HEK293 (cell line): ENCODE data around the gene LRRC23.

ENCODE experiments used
- CTCF ChIA-PET: fragments of 350-600 bp; formaldehyde crosslinking; extraction: SDS; loops from one replicate; lab custom pipeline; 2021; ENCODE audit warnings: antibody characterized with exemption; lab: Yijun Ruan, JAX
- POLR2A ChIA-PET: fragments of 300-600 bp; formaldehyde crosslinking; extraction: SDS; loops from one replicate; lab custom pipeline; 2020; ENCODE audit warnings: antibody characterized with exemption, inconsistent platforms; lab: Yijun Ruan, JAX
- H3K27ac ChIP-seq: fragments of 200-500 bp; sonication (Bioruptor generic); 2 replicates; pipeline ENCODE4 v1.5.1; 2014; ENCODE audit warnings: low read depth, low read length, control low read depth, inconsistent platforms; ENCODE audit errors: extremely low read depth
- H3K36me3 ChIP-seq, 2 experiments: fragments of 200-500 bp in 1 of 2; sonication (Bioruptor generic) in 1 of 2; 1 replicate in 1 of 2; 2 replicates in 1 of 2; pipeline ENCODE4 v1.5.1; 2014 to 2017; ENCODE audit warnings: inconsistent platforms in 2 of 2, low read length in 2 of 2; ENCODE audit not compliant: control insufficient read depth in 2 of 2, insufficient read depth in 1 of 2
- H3K4me1 ChIP-seq: fragments of 200-500 bp; sonication (Bioruptor generic); 2 replicates; pipeline ENCODE4 v1.5.1; 2014; ENCODE audit warnings: mild to moderate bottlenecking, low read length, inconsistent platforms; ENCODE audit not compliant: control insufficient read depth, insufficient read depth
- H3K4me3 ChIP-seq: 2 replicates; pipeline ENCODE4 v1.5.1; 2011; ENCODE audit warnings: low read depth, mild to moderate bottlenecking, control low read depth, low read length, moderate library complexity
- H3K9me3 ChIP-seq: fragments of 200-500 bp; sonication (Bioruptor generic); 2 replicates; pipeline ENCODE4 v1.5.1; 2014; ENCODE audit warnings: low read depth, low read length, inconsistent platforms; ENCODE audit not compliant: control insufficient read depth, insufficient read depth
- BCL11B ChIP-seq: fragments of 450-650 bp; formaldehyde crosslinking; IDR thresholded peaks from 2 replicates; pipeline ENCODE4 v1.5.1; 2016; ENCODE audit warnings: low read depth, missing biosample characterization, missing genetic modification characterization
- EGR2 ChIP-seq: fragments of 450-650 bp; formaldehyde crosslinking; IDR thresholded peaks from 2 replicates; pipeline ENCODE4 v1.5.1; 2016; ENCODE audit warnings: low read depth, missing biosample characterization, missing genetic modification characterization
- FEZF1 ChIP-seq: fragments of 450-650 bp; formaldehyde crosslinking; IDR thresholded peaks from 2 replicates; pipeline ENCODE4 v1.5.1; 2016; ENCODE audit warnings: missing biosample characterization, missing genetic modification characterization
- GLIS2 ChIP-seq: fragments of 450-650 bp; formaldehyde crosslinking; IDR thresholded peaks from 2 replicates; pipeline ENCODE4 v1.5.1; 2016; ENCODE audit warnings: missing biosample characterization, missing genetic modification characterization
- IKZF3 ChIP-seq: fragments of 450-650 bp; IDR thresholded peaks from 2 replicates; pipeline ENCODE4 v1.5.0; 2018; ENCODE audit warnings: missing biosample characterization, mild to moderate bottlenecking, missing genetic modification characterization, moderate library complexity
- MEIS1 ChIP-seq: sonication (generic); formaldehyde crosslinking; IDR thresholded peaks from 2 replicates; pipeline ENCODE4 v1.8.1; 2022; ENCODE audit warnings: missing genetic modification reagents, mild to moderate bottlenecking, borderline replicate concordance
- PATZ1 ChIP-seq: fragments of 450-650 bp; formaldehyde crosslinking; IDR thresholded peaks from 2 replicates; pipeline ENCODE4 v1.5.1; 2016; ENCODE audit warnings: missing biosample characterization, missing genetic modification characterization
- PRDM1 ChIP-seq: fragments of 450-650 bp; formaldehyde crosslinking; IDR thresholded peaks from 2 replicates; pipeline ENCODE4; 2016; ENCODE audit warnings: missing biosample characterization, missing genetic modification characterization
- REPIN1 ChIP-seq: fragments of 450-650 bp; formaldehyde crosslinking; IDR thresholded peaks from 2 replicates; pipeline ENCODE4 v1.5.1; 2017; ENCODE audit warnings: missing biosample characterization, missing genetic modification characterization, low read depth
- SCRT1 ChIP-seq: fragments of 450-650 bp; formaldehyde crosslinking; IDR thresholded peaks from 2 replicates; pipeline ENCODE4 v1.5.1; 2016; ENCODE audit warnings: missing biosample characterization, missing genetic modification characterization, borderline replicate concordance
- ZBTB10 ChIP-seq: fragments of 450-650 bp; formaldehyde crosslinking; IDR thresholded peaks from 2 replicates; pipeline ENCODE4 v1.5.1; 2016; ENCODE audit warnings: missing biosample characterization, missing genetic modification characterization
- ZBTB17 ChIP-seq: fragments of 450-650 bp; formaldehyde crosslinking; IDR thresholded peaks from 2 replicates; pipeline ENCODE4 v1.5.1; 2016; ENCODE audit warnings: missing biosample characterization, missing genetic modification characterization
- ZBTB6 ChIP-seq: fragments of 450-650 bp; formaldehyde crosslinking; IDR thresholded peaks from 2 replicates; pipeline ENCODE4 v1.5.1; 2017; ENCODE audit warnings: missing biosample characterization, missing genetic modification characterization
- ZFHX2 ChIP-seq: fragments of 450-650 bp; formaldehyde crosslinking; conservative IDR thresholded peaks from 2 replicates; pipeline ENCODE4 v1.5.1; 2016; ENCODE audit warnings: missing biosample characterization, missing genetic modification characterization
- ZFP3 ChIP-seq: fragments of 450-650 bp; formaldehyde crosslinking; IDR thresholded peaks from 2 replicates; pipeline ENCODE4 v1.5.1; 2016; ENCODE audit warnings: low read depth, missing biosample characterization, missing genetic modification characterization
- ZNF138 ChIP-seq: fragments of 450-650 bp; formaldehyde crosslinking; IDR thresholded peaks from 2 replicates; pipeline ENCODE4 v1.5.1; 2016; ENCODE audit warnings: missing biosample characterization, missing genetic modification characterization, borderline replicate concordance
- ZNF23 ChIP-seq: fragments of 450-650 bp; formaldehyde crosslinking; IDR thresholded peaks from 2 replicates; pipeline ENCODE4 v1.5.1; 2016; ENCODE audit warnings: missing biosample characterization, missing genetic modification characterization, borderline replicate concordance
- ZNF26 ChIP-seq: fragments of 450-650 bp; formaldehyde crosslinking; IDR thresholded peaks from 2 replicates; pipeline ENCODE4 v1.5.1; 2016; ENCODE audit warnings: missing biosample characterization, missing genetic modification characterization
- ZNF266 ChIP-seq: fragments of 450-650 bp; formaldehyde crosslinking; IDR thresholded peaks from 2 replicates; pipeline ENCODE4 v1.5.1; 2016; ENCODE audit warnings: missing biosample characterization, missing genetic modification characterization, low read depth
- ZNF311 ChIP-seq: fragments of 450-650 bp; formaldehyde crosslinking; IDR thresholded peaks from 2 replicates; pipeline ENCODE4 v1.5.1; 2017; ENCODE audit warnings: missing biosample characterization, missing genetic modification characterization, borderline replicate concordance
- ZNF341 ChIP-seq: fragments of 450-650 bp; formaldehyde crosslinking; IDR thresholded peaks from 2 replicates; pipeline ENCODE4; 2016; ENCODE audit warnings: low read depth, missing biosample characterization, missing genetic modification characterization
- ZNF366 ChIP-seq: fragments of 450-650 bp; formaldehyde crosslinking; conservative IDR thresholded peaks from 2 replicates; pipeline ENCODE4 v1.5.1; 2016; ENCODE audit warnings: missing biosample characterization, missing genetic modification characterization
- ZNF433 ChIP-seq: fragments of 450-650 bp; formaldehyde crosslinking; IDR thresholded peaks from 2 replicates; pipeline ENCODE4 v1.5.1; 2016; ENCODE audit warnings: missing biosample characterization, missing genetic modification characterization, low read depth
- ZNF555 ChIP-seq: fragments of 450-650 bp; formaldehyde crosslinking; conservative IDR thresholded peaks from 2 replicates; pipeline ENCODE4 v1.5.1; 2017; ENCODE audit warnings: missing biosample characterization, mild to moderate bottlenecking, missing genetic modification characterization, inconsistent platforms
- ZNF560 ChIP-seq: fragments of 450-650 bp; formaldehyde crosslinking; IDR thresholded peaks from 2 replicates; pipeline ENCODE4 v1.5.1; 2017; ENCODE audit warnings: missing biosample characterization, missing genetic modification characterization, borderline replicate concordance
- ZNF629 ChIP-seq: fragments of 450-650 bp; formaldehyde crosslinking; IDR thresholded peaks from 2 replicates; pipeline ENCODE4 v1.5.1; 2017; ENCODE audit warnings: missing biosample characterization, missing genetic modification characterization
- ZNF785 ChIP-seq: fragments of 450-650 bp; formaldehyde crosslinking; IDR thresholded peaks from 2 replicates; pipeline ENCODE4 v1.5.1; 2016; ENCODE audit warnings: missing biosample characterization, missing genetic modification characterization

LRRC23 gene

GRCh38 chr12:6934110-6934509, 29.5 kb downstream of the LRRC23 start:
- no peak overlapping the region for H3K4me3 ChIP-seq
- H3K27ac ChIP-seq = no peak overlapping the region; the same call in 1 of the 2 replicates
- H3K9me3 ChIP-seq = no peaks in the 10 kb centered on the region
- ChIA-PET CTCF (interaction anchor here (0.7 to 3.5 kb wide), 5 partner anchors 9 to 1557 kb away, joined by 3 to 27 read pairs (median 3); partner anchors contain the start of genes C12orf57 and RNU7-1), POLR2A (interaction anchor here (0.8 to 1.1 kb wide), 3 partner anchors 9 to 61 kb away, joined by 3 to 5 read pairs (median 4); partner anchors contain the start of genes C12orf57, RNU7-1 and SPSB2)
- H3K36me3 ChIP-seq = peaks cover 22 to 71% of the 10 kb centered on the region in 2 experiments
- H3K4me1 ChIP-seq = peaks cover 6% of the 10 kb centered on the region
- TF ChIP-seq ZNF266 (tag by site-specific recombination) (no peak), ZNF785 (no peak), MEIS1 (CRISPR knock-in tag) (no peak), ZNF23 (tag by site-specific recombination) (no peak), ZNF629 (tag by site-specific recombination) (no peak), ZNF366 (tag by site-specific recombination) (peak; percentile 32), SCRT1 (no peak), IKZF3 (tag by site-specific recombination) (0 out of 2 replicates have a peak, but pooled peaks have one; percentile 13), ZNF341 (tag by site-specific recombination) (no peak), ZNF138 (no peak), REPIN1 (no peak), BCL11B (tag by site-specific recombination) (no peak), FEZF1 (no peak), ZNF555 (tag by site-specific recombination) (no peak)

- ChIA-PET POLR2A (interaction anchor here (0.6 to 1.7 kb wide), 4 partner anchors 10 to 19 kb away, joined by 4 to 6 read pairs (median 4); no protein-coding TSS in a partner anchor), CTCF (interaction anchor here (0.6 to 4.9 kb wide), 6 partner anchors 9 to 218 kb away, joined by 3 to 53 read pairs (median 4); no protein-coding TSS in a partner anchor)
- Histone ChIP-seq H3K4me1 (peaks cover 6% of the 10 kb centered on the region), H3K9me3 (no peaks in the 10 kb centered on the region), H3K36me3 (peaks cover 30 to 74% of the 10 kb centered on the region in 2 experiments), H3K27ac (peak overlapping the region; percentile 14; the same call in 1 of the 2 replicates), H3K4me3 (no peak overlapping the region)
- peak; percentile 60; the same call in 1 of the 2 replicates for TF ChIP-seq PATZ1 (tag by site-specific recombination)
- no peak for TF ChIP-seq ZNF311 (tag by site-specific recombination)
- peak; percentile 46; the same call in 1 of the 2 replicates for TF ChIP-seq ZBTB10 (tag by site-specific recombination)
- TF ChIP-seq ZNF26 (tag by site-specific recombination) = no peak
- TF ChIP-seq ZNF560 = no peak
- peak; percentile 21; the same call in 1 of the 2 replicates for TF ChIP-seq EGR2
- TF ChIP-seq ZNF433 (tag by site-specific recombination) = no peak
- TF ChIP-seq ZFHX2 (tag by site-specific recombination) = peak; percentile 62
- TF ChIP-seq ZBTB6 = no peak
- no peak for TF ChIP-seq ZFP3 (tag by site-specific recombination)
- 0 out of 2 replicates have a peak, but pooled peaks have one; percentile 23 for TF ChIP-seq ZNF366 (tag by site-specific recombination)
- TF ChIP-seq PRDM1 = peak; percentile 47
- no peak for TF ChIP-seq ZBTB17
- 0 out of 2 replicates have a peak, but pooled peaks have one; percentile 31 for TF ChIP-seq IKZF3 (tag by site-specific recombination)
- peak; percentile 93 for TF ChIP-seq GLIS2 (tag by site-specific recombination)
Measured at GRCh38 chr12:6935371-6936193, 31.0 kb downstream of the LRRC23 start.
